ENCODE measurements around the gene TMPRSS9. TPM values are rescaled to one million over a fixed set of nuclear protein-coding genes. Genes with fewer than 3 reads are reported as not detected.

TMPRSS9 gene
- polyA plus RNA-seq, 1 donor (not counting 4 experiments of a cell fraction or from before 2014, with no cell fraction given) = not detected

GRCh38 chr19:2327773-2328400 lies 32.2 kb upstream of the TMPRSS9 start:
- FAIRE-seq (peak; percentile 96), DNase-seq (ENCODE audit: low read depth, low spot score) (peak; percentile 23)
- H3K79me2 ChIP-seq (ENCODE audit: control insufficient read depth, insufficient read depth, low read length) = peaks cover 70% of the 10 kb centered on the region

GRCh38 chr19:2328401-2329148 lies 31.5 kb upstream of the TMPRSS9 start, which contains the start of the genes LSM7 and SPPL2B:
Gene LSM7 (minus strand): TSS chr19:2328586. CDS start chr19:2328566, 20 bp downstream.
Gene SPPL2B (plus strand): TSS chr19:2328684. CDS start chr19:2328710, 26 bp downstream.
- Histone ChIP-seq H3K4me1 (ENCODE audit: control insufficient read depth, extremely low read depth, insufficient read depth, low read length) (peaks cover 12% of the 10 kb centered on the region), H3K4me2 (ENCODE audit: control insufficient read depth, extremely low read depth, insufficient read depth, low read depth, low read length) (peak within 1 kb of the TSS; percentile 95), H3K9me1 (ENCODE audit: control insufficient read depth, extremely low read depth, insufficient read depth, low read length) (no peaks in the 10 kb centered on the region), H3K36me3 (ENCODE audit: control insufficient read depth in 2 of 2, extremely low read depth in 1 of 2, insufficient read depth in 2 of 2, low read length in 2 of 2) (peaks cover 6 to 16% of the 10 kb centered on the region in 2 experiments), H3K27ac (ENCODE audit: control insufficient read depth, insufficient read depth, low read length) (peak within 1 kb of the TSS; percentile 86), H2AFZ (ENCODE audit: control insufficient read depth, low read length) (peak within 1 kb of the TSS; percentile 90), H3K27me3 (ENCODE audit: control insufficient read depth, extremely low read depth, insufficient read depth, low read length) (no peaks in the 10 kb centered on the region), H4K20me1 (ENCODE audit: control insufficient read depth, extremely low read depth, insufficient read depth, low read length) (peaks cover 3% of the 10 kb centered on the region), H3K4me3 (ENCODE audit: control insufficient read depth in 2 of 3, extremely low read depth in 1 of 3, insufficient read depth in 2 of 3, low read depth in 1 of 3, low read length in 3 of 3) (peak within 1 kb of the TSS; percentile 91 to 93 (median 92)), H3K79me2 (ENCODE audit: control insufficient read depth, insufficient read depth, low read length) (peaks cover 71% of the 10 kb centered on the region), H3K9me3 (ENCODE audit: control insufficient read depth, low read depth, low read length) (no peaks in the 10 kb centered on the region), H3K9ac (ENCODE audit: control insufficient read depth, extremely low read depth, insufficient read depth, low read length) (peak within 1 kb of the TSS; percentile 92)
- peak; percentile 53 for DNase-seq (ENCODE audit: low read depth, low spot score)
- dilution Hi-C loops (cut with MboI; ENCODE audit: extremely low pct_ligation_motif_present, low sequenced_read_pairs) = no loop called here
- FAIRE-seq = peak; percentile 43
- TF ChIP-seq EZH2 (IDR thresholded peaks at IDR 0.05; ENCODE audit: low read length) (no peak), CTCF (optimal IDR thresholded peaks at IDR 0.05 in 1 of 3, IDR thresholded peaks at IDR 0.05 in 1 of 3, conservative IDR thresholded peaks at IDR 0.05 in 1 of 3; ENCODE audit: extremely low read depth in 1 of 3, insufficient read depth in 2 of 3, low read length in 3 of 3) (no peak)

More at GRCh38 chr19:2327773-2328400, 32.2 kb upstream of the TMPRSS9 start:
- Histone ChIP-seq H3K9me1 (ENCODE audit: control insufficient read depth, extremely low read depth, insufficient read depth, low read length) (no peaks in the 10 kb centered on the region), H3K9me3 (ENCODE audit: control insufficient read depth, low read depth, low read length) (no peaks in the 10 kb centered on the region), H4K20me1 (ENCODE audit: control insufficient read depth, extremely low read depth, insufficient read depth, low read length) (peaks cover 3% of the 10 kb centered on the region), H3K36me3 (ENCODE audit: control insufficient read depth in 2 of 2, extremely low read depth in 1 of 2, insufficient read depth in 2 of 2, low read length in 2 of 2) (peaks cover 9 to 16% of the 10 kb centered on the region in 2 experiments), H3K27ac (ENCODE audit: control insufficient read depth, insufficient read depth, low read length) (peak overlapping the region; percentile 86), H3K4me3 (ENCODE audit: control insufficient read depth in 2 of 3, extremely low read depth in 1 of 3, insufficient read depth in 2 of 3, low read depth in 1 of 3, low read length in 3 of 3) (peak overlapping the region; percentile 91 to 93 (median 92)), H3K4me2 (ENCODE audit: control insufficient read depth, extremely low read depth, insufficient read depth, low read depth, low read length) (peak overlapping the region; percentile 95), H3K4me1 (ENCODE audit: control insufficient read depth, extremely low read depth, insufficient read depth, low read length) (peaks cover 12% of the 10 kb centered on the region), H3K27me3 (ENCODE audit: control insufficient read depth, extremely low read depth, insufficient read depth, low read length) (no peaks in the 10 kb centered on the region), H2AFZ (ENCODE audit: control insufficient read depth, low read length) (peak overlapping the region; percentile 90), H3K9ac (ENCODE audit: control insufficient read depth, extremely low read depth, insufficient read depth, low read length) (peak overlapping the region; percentile 92)
- dilution Hi-C loops (cut with MboI; ENCODE audit: extremely low pct_ligation_motif_present, low sequenced_read_pairs) = no loop called here
- TF ChIP-seq CTCF (optimal IDR thresholded peaks at IDR 0.05 in 1 of 3, IDR thresholded peaks at IDR 0.05 in 1 of 3, conservative IDR thresholded peaks at IDR 0.05 in 1 of 3; ENCODE audit: extremely low read depth in 1 of 3, insufficient read depth in 2 of 3, low read length in 3 of 3) (no peak), EZH2 (IDR thresholded peaks at IDR 0.05; ENCODE audit: low read length) (no peak)
